DMS 273 (cell line): ENCODE data around the gene VEGFB.

ENCODE experiments used
- DNase-seq: peaks from one replicate; lab custom pipeline; 2025; ENCODE audit not compliant: unreplicated experiment; lab: John Stamatoyannopoulos, UW

Gene VEGFB

GRCh38 chr11:64258946-64259532 lies 24.7 kb downstream of the VEGFB start:
- no peak for DNase-seq

GRCh38 chr11:64259533-64260067 lies 25.2 kb downstream of the VEGFB start:
- DNase-seq, result no peak

GRCh38 chr11:64260147-64260708 lies 25.8 kb downstream of the VEGFB start:
- DNase-seq, result no peak

GRCh38 chr11:64261556-64262080 lies 27.2 kb downstream of the VEGFB start:
- DNase-seq, result no peak

GRCh38 chr11:64262271-64263002 lies 28.1 kb downstream of the VEGFB start:
- DNase-seq, result no peak

GRCh38 chr11:64263021-64263946 lies 28.9 kb downstream of the VEGFB start:
- no peak for DNase-seq

GRCh38 chr11:64263947-64264317 lies 29.5 kb downstream of the VEGFB start:
- no peak for DNase-seq

GRCh38 chr11:64264371-64264852 lies 30.0 kb downstream of the VEGFB start:
- DNase-seq, result no peak

GRCh38 chr11:64265176-64266160 lies 31.1 kb downstream of the VEGFB start:
- DNase-seq, result no peak

GRCh38 chr11:64266339-64266738 lies 32.0 kb downstream of the VEGFB start:
- DNase-seq, result no peak

- peak; percentile 67 for DNase-seq
Measured at GRCh38 chr11:64267207-64267945, 33.0 kb downstream of the VEGFB start.

- DNase-seq, result peak; percentile 87
Measured at GRCh38 chr11:64268025-64268892, 33.9 kb downstream of the VEGFB start.

GRCh38 chr11:64268893-64269539 lies 34.6 kb downstream of the VEGFB start:
- DNase-seq, result peak; percentile 49

GRCh38 chr11:64269540-64270220 lies 35.3 kb downstream of the VEGFB start:
- DNase-seq, result peak; percentile 99

- no peak for DNase-seq
Measured at GRCh38 chr11:64275031-64275800, 40.8 kb downstream of the VEGFB start.

- DNase-seq, result no peak
Measured at GRCh38 chr11:64275841-64276240, 41.5 kb downstream of the VEGFB start.
